Endothelial cell of umbilical vein (primary cell): ENCODE measurements around the gene RAMP2. TPM values are rescaled to one million over a fixed set of nuclear protein-coding genes. Genes with fewer than 3 reads are reported as not detected.

ENCODE experiments used
- BruUV-seq: library from RNA; stranded (reverse); fragments of 400-500 nt; replicated peaks from 2 replicates; lab custom pipeline; 2021; lab: Mats Ljungman, UMichigan
- CTCF ChIA-PET: fragments of 300-600, 350-600 bp; sonication (Branson Sonifier 250); formaldehyde crosslinking; loops from one replicate; lab custom pipeline; 2021; ENCODE audit warnings: antibody characterized with exemption, inconsistent platforms; lab: Charles Lee
- POLR2A ChIA-PET: fragments of 300-600, 350-600 bp; sonication (Branson Sonifier 250); formaldehyde crosslinking; loops from one replicate; lab custom pipeline; 2021; ENCODE audit warnings: antibody characterized with exemption, inconsistent platforms; lab: Charles Lee
- DNase-seq: peaks from one replicate; pipeline ENCODE4 v3.0.0-alpha.2; 2011; ENCODE audit warnings: low read depth, low spot score
- FAIRE-seq: peaks from 2 replicates; lab custom pipeline; 2011; peaks lifted over from hg19 to GRCh38; lab: Jason Lieb, UNC
- H2AFZ ChIP-seq: 2 replicates; pipeline ENCODE4 v1.6.0; 2012; ENCODE audit warnings: low read depth, low read length, control low read depth, inconsistent platforms
- H3K27ac ChIP-seq: 2 replicates; pipeline ENCODE4 v1.5.1; 2011; ENCODE audit warnings: low read depth, mild to moderate bottlenecking, control low read depth, low read length, moderate library complexity; ENCODE audit not compliant: insufficient read depth
- H3K27me3 ChIP-seq, 2 experiments: 2 replicates each; pipeline versions ENCODE4 v1.6.0 to v1.6.1; 2011; ENCODE audit warnings: low read length in 2 of 2, mixed read lengths in 1 of 2; ENCODE audit not compliant: control insufficient read depth in 2 of 2, insufficient read depth in 2 of 2
- H3K36me3 ChIP-seq, 2 experiments: 2 replicates in 1 of 2; 3 replicates in 1 of 2; pipeline ENCODE4 v1.5.1; 2011; ENCODE audit warnings: low read length in 2 of 2, mild to moderate bottlenecking in 1 of 2, moderate library complexity in 1 of 2; ENCODE audit not compliant: control insufficient read depth in 2 of 2, insufficient read depth in 2 of 2; ENCODE audit errors: extremely low read depth in 1 of 2
- H3K4me1 ChIP-seq: 3 replicates; pipeline ENCODE4 v1.5.1; 2011; ENCODE audit warnings: mild to moderate bottlenecking, low read length; ENCODE audit not compliant: control insufficient read depth, insufficient read depth; ENCODE audit errors: extremely low read depth
- H3K4me2 ChIP-seq: 2 replicates; pipeline ENCODE4 v1.6.1; 2011; ENCODE audit warnings: low read length, control low read depth, mixed read lengths; ENCODE audit not compliant: insufficient read depth
- H3K4me3 ChIP-seq, 3 experiments: fragments of 200-600 bp in 1 of 3; sonication (generic), shearing (Covaris generic) in 1 of 3; replicated peaks in 1 of 3; 2 replicates each; pipeline ENCODE4 v1.5.1; 2011 to 2016; ENCODE audit warnings: control low read depth in 3 of 3, low read length in 3 of 3, mild to moderate bottlenecking in 2 of 3, inconsistent platforms in 1 of 3, low read depth in 1 of 3, moderate library complexity in 1 of 3; ENCODE audit not compliant: insufficient read depth in 1 of 3
- H3K79me2 ChIP-seq: 2 replicates; pipeline ENCODE4 v1.6.0; 2012; ENCODE audit warnings: low read length, inconsistent platforms; ENCODE audit not compliant: control insufficient read depth, insufficient read depth
- H3K9ac ChIP-seq: replicated peaks from 2 replicates; pipeline ENCODE3; 2011; ENCODE audit warnings: low read length, control low read depth; ENCODE audit not compliant: insufficient read depth; ENCODE audit errors: extremely low read depth
- H3K9me1 ChIP-seq: replicated peaks from 3 replicates; pipeline ENCODE4 v1.6.0; 2011; ENCODE audit warnings: mild to moderate bottlenecking, low read length; ENCODE audit not compliant: control insufficient read depth, insufficient read depth; ENCODE audit errors: extremely low read depth
- H3K9me3 ChIP-seq: replicated peaks from 2 replicates; pipeline ENCODE4 v1.5.1; 2012; ENCODE audit warnings: low read length, inconsistent platforms; ENCODE audit not compliant: control insufficient read depth, insufficient read depth
- H4K20me1 ChIP-seq: replicated peaks from 2 replicates; pipeline ENCODE3; 2011; ENCODE audit warnings: mild to moderate bottlenecking, low read length; ENCODE audit not compliant: control insufficient read depth, insufficient read depth; ENCODE audit errors: extremely low read depth
- GATA2 ChIP-seq: IDR thresholded peaks from 2 replicates; pipeline ENCODE4 v1.7.0; 2011; ENCODE audit warnings: low read depth, mild to moderate bottlenecking, moderate library complexity, mixed read lengths, low read length; ENCODE audit not compliant: insufficient read length, insufficient read depth
- JUN ChIP-seq: IDR thresholded peaks from 2 replicates; pipeline ENCODE4 v1.6.1; 2011; ENCODE audit warnings: borderline replicate concordance, low read depth; ENCODE audit not compliant: insufficient read length, insufficient read depth
- MAX ChIP-seq: IDR thresholded peaks from 2 replicates; pipeline ENCODE4 v1.6.1; 2011; ENCODE audit not compliant: insufficient read depth, insufficient read length
- MYC ChIP-seq: IDR thresholded peaks from one replicate; pipeline ENCODE4 v1.6.1; 2011; ENCODE audit warnings: mild to moderate bottlenecking, low read depth, low read length
- POLR2A ChIP-seq: IDR thresholded peaks from 2 replicates; pipeline ENCODE4 v1.6.1; 2012; ENCODE audit warnings: low read depth, mild to moderate bottlenecking, control low read depth, low read length
- dilution Hi-C: fragments of 300-500 bp; cut with MboI; formaldehyde crosslinking; loops from one replicate; pipeline ENCODE4 v1.15.0; 2019; ENCODE audit warnings: low sequenced_read_pairs; ENCODE audit not compliant: extremely low pct_ligation_motif_present
- intact Hi-C: fragments of 100-400 bp; cut with micrococcal nuclease; formaldehyde crosslinking; loops from one replicate; pipeline ENCODE4 v1.10.0; 2022
- polyA plus RNA-seq, 4 experiments: library from polyadenylated mRNA; depleted of rRNA in 3 of 4; stranded (reverse) in 3 of 4; unstranded in 1 of 4; fragments of >200 nt; gene quantifications; 2 replicates each; pipeline versions ENCODE4 v1.2.1 to v1.2.3, GENCODE V29; 2011 to 2012; ENCODE audit warnings: missing spikeins in 1 of 4
- total RNA-seq: library from RNA; stranded (reverse); gene quantifications from 2 replicates; pipeline ENCODE4 v1.2.3, GENCODE V29; 2021
- TF ChIP-seq, protein P1 (sequence below), 2 donors: IDR thresholded peaks; 1 replicate in 1 of 2; 2 replicates in 1 of 2; pipeline ENCODE4 v1.5.1; 2011; ENCODE audit warnings: low read length in 2 of 2, mild to moderate bottlenecking in 2 of 2, moderate library complexity in 2 of 2, control low read depth in 1 of 2, inconsistent platforms in 1 of 2, low read depth in 1 of 2; ENCODE audit not compliant: insufficient read depth in 1 of 2; ENCODE audit errors: extremely low read depth in 1 of 2

RAMP2 gene
- total and polyA plus RNA-seq, 2 donors (not counting 3 experiments of a cell fraction or from before 2014, with no cell fraction given), result 106 to 192 TPM

DNA sequence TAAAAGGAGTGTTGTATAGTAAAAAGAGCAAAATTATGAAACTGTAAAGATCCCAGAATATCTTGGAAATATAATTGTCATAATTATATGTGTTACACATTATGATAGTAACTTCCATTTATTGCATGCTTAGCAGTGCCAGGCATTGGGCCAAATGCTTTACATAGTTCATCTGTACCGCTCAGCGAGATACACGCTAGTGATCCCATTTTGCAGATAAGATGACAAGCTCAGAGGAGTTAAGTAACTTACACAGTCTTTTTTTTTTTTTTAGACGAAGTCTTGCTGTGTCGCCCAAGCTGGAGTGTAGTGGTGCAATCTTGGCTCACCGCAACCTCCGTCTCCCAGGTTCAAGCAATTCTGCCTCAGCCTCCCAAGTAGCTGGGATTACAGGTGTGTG lies 9.4 kb upstream of the RAMP2 start:
- intact Hi-C loops, result no loop called here
- Histone ChIP-seq H4K20me1 (no peaks in the 10 kb centered on the region), H3K9ac (no peak overlapping the region), H3K27me3 (no peaks in the 10 kb centered on the region), H3K4me3 (no peak overlapping the region), H3K9me3 (no peaks in the 10 kb centered on the region), H3K4me2 (no peak overlapping the region), H3K79me2 (no peaks in the 10 kb centered on the region), H3K9me1 (no peaks in the 10 kb centered on the region), H3K4me1 (peaks cover 5% of the 10 kb centered on the region), H2AFZ (no peak overlapping the region), H3K27ac (no peak overlapping the region), H3K36me3 (no peaks in the 10 kb centered on the region)
- ChIA-PET CTCF (interaction anchor here (0.6 to 1.7 kb wide), 2 partner anchors 73 to 91 kb away, joined by 3 to 5 read pairs; partner anchors contain the start of gene BECN1), POLR2A (no interaction called here)
- FAIRE-seq (no peak), DNase-seq (no peak)
- BruUV-seq, result no TSS peak
- dilution Hi-C loops, result no loop called here
- TF ChIP-seq JUN, result no peak
- TF ChIP-seq GATA2, result no peak
- TF ChIP-seq POLR2A, result no peak
- TF ChIP-seq MYC, result no peak

- Histone ChIP-seq H3K9me1 (no peaks in the 10 kb centered on the region), H3K4me2 (no peak overlapping the region), H3K4me3 (no peak overlapping the region), H3K27me3 (no peaks in the 10 kb centered on the region), H2AFZ (no peak overlapping the region), H3K27ac (no peak overlapping the region), H3K79me2 (no peaks in the 10 kb centered on the region), H3K9ac (no peak overlapping the region), H3K9me3 (no peaks in the 10 kb centered on the region), H4K20me1 (no peaks in the 10 kb centered on the region), H3K4me1 (peaks cover 6% of the 10 kb centered on the region), H3K36me3 (no peaks in the 10 kb centered on the region)
- TF ChIP-seq, protein P1, sequence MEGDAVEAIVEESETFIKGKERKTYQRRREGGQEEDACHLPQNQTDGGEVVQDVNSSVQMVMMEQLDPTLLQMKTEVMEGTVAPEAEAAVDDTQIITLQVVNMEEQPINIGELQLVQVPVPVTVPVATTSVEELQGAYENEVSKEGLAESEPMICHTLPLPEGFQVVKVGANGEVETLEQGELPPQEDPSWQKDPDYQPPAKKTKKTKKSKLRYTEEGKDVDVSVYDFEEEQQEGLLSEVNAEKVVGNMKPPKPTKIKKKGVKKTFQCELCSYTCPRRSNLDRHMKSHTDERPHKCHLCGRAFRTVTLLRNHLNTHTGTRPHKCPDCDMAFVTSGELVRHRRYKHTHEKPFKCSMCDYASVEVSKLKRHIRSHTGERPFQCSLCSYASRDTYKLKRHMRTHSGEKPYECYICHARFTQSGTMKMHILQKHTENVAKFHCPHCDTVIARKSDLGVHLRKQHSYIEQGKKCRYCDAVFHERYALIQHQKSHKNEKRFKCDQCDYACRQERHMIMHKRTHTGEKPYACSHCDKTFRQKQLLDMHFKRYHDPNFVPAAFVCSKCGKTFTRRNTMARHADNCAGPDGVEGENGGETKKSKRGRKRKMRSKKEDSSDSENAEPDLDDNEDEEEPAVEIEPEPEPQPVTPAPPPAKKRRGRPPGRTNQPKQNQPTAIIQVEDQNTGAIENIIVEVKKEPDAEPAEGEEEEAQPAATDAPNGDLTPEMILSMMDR (IDR thresholded peaks at IDR 0.05; ENCODE audit: extremely low read depth in 1 of 2, insufficient read depth in 1 of 2, low read depth in 1 of 2, low read length in 2 of 2), result no peak
- TF ChIP-seq MAX, result no peak
- no peak for TF ChIP-seq POLR2A
- FAIRE-seq, result no peak
- BruUV-seq, result no TSS peak
- dilution Hi-C loops, result no loop called here
- ChIA-PET POLR2A (interaction anchor here (0.7 kb wide), 1 partner anchor 8 kb away, joined by 3 read pairs; no protein-coding TSS in a partner anchor), CTCF (interaction anchor here (3.0 kb wide), 1 partner anchor 9 kb away, joined by 21 read pairs; no protein-coding TSS in a partner anchor)
- no peak for DNase-seq
- intact Hi-C loops, result no loop called here
Observed at GRCh38 chr17:42754782-42755181, 6.2 kb upstream of the RAMP2 start.
